ENCODE data around the gene NID1.

Gene NID1

GRCh38 chr1:236064674-236065508, at the start of gene NID1:
NID1 (minus strand) TSS chr1:236065090; CDS start chr1:236065079, 11 bp downstream.
- H3K9ac ChIP-seq (ENCODE audit: insufficient read length), result peak within 1 kb of the TSS; percentile 51
- peak within 1 kb of the TSS; percentile 81 for H3K4me3 ChIP-seq
- no peak within 1 kb of the TSS for H3K27ac ChIP-seq
- no peaks in the 10 kb centered on the region for H3K9me3 ChIP-seq (ENCODE audit: low read depth, low read length)
- no peaks in the 10 kb centered on the region for H3K36me3 ChIP-seq (ENCODE audit: insufficient read depth, low read length)
- TF ChIP-seq POLR2AphosphoS5 (IDR thresholded peaks at IDR 0.05; ENCODE audit: borderline replicate concordance, low read depth, low read length) (no peak), EZH2 (IDR thresholded peaks at IDR 0.05) (no peak), FOXP2 (optimal IDR thresholded peaks at IDR 0.05; ENCODE audit: control extremely low read depth, extremely low read length, insufficient read depth) (no peak)
- no peak for DNase-seq (ENCODE audit: low read depth, low spot score)

- DNase-seq (ENCODE audit: low read depth, low spot score), result no peak
- Histone ChIP-seq H3K27ac (no peak overlapping the region), H3K4me3 (no peak overlapping the region), H3K9ac (ENCODE audit: insufficient read length) (no peak overlapping the region), H3K36me3 (ENCODE audit: insufficient read depth, low read length) (no peaks in the 10 kb centered on the region), H3K9me3 (ENCODE audit: low read depth, low read length) (no peaks in the 10 kb centered on the region)
- no peak for TF ChIP-seq EZH2 (IDR thresholded peaks at IDR 0.05)
- TF ChIP-seq FOXP2 (optimal IDR thresholded peaks at IDR 0.05; ENCODE audit: control extremely low read depth, extremely low read length, insufficient read depth), result no peak
- no peak for TF ChIP-seq POLR2AphosphoS5 (IDR thresholded peaks at IDR 0.05; ENCODE audit: borderline replicate concordance, low read depth, low read length)
Measured at GRCh38 chr1:236114076-236114747, 49.3 kb upstream of the NID1 start.

GRCh38 chr1:236113324-236114032, 48.6 kb upstream of the NID1 start:
- Histone ChIP-seq H3K4me3 (no peak overlapping the region), H3K9me3 (ENCODE audit: low read depth, low read length) (no peaks in the 10 kb centered on the region), H3K36me3 (ENCODE audit: insufficient read depth, low read length) (no peaks in the 10 kb centered on the region), H3K27ac (no peak overlapping the region), H3K9ac (ENCODE audit: insufficient read length) (no peak overlapping the region)
- no peak for DNase-seq (ENCODE audit: low read depth, low spot score)
- no peak for TF ChIP-seq EZH2 (IDR thresholded peaks at IDR 0.05)

GRCh38 chr1:236112332-236112627, 47.4 kb upstream of the NID1 start:
- no peak for TF ChIP-seq FOXP2 (optimal IDR thresholded peaks at IDR 0.05; ENCODE audit: control extremely low read depth, extremely low read length, insufficient read depth)
- TF ChIP-seq POLR2AphosphoS5 (IDR thresholded peaks at IDR 0.05; ENCODE audit: borderline replicate concordance, low read depth, low read length), result no peak
- TF ChIP-seq EZH2 (IDR thresholded peaks at IDR 0.05), result no peak
- Histone ChIP-seq H3K9me3 (ENCODE audit: low read depth, low read length) (no peaks in the 10 kb centered on the region), H3K27ac (no peak overlapping the region), H3K9ac (ENCODE audit: insufficient read length) (no peak overlapping the region), H3K36me3 (ENCODE audit: insufficient read depth, low read length) (no peaks in the 10 kb centered on the region), H3K4me3 (no peak overlapping the region)
- no peak for DNase-seq (ENCODE audit: low read depth, low spot score)

- Histone ChIP-seq H3K27ac (no peak overlapping the region), H3K4me3 (no peak overlapping the region), H3K9me3 (ENCODE audit: low read depth, low read length) (no peaks in the 10 kb centered on the region), H3K9ac (ENCODE audit: insufficient read length) (no peak overlapping the region), H3K36me3 (ENCODE audit: insufficient read depth, low read length) (no peaks in the 10 kb centered on the region)
- TF ChIP-seq FOXP2 (optimal IDR thresholded peaks at IDR 0.05; ENCODE audit: control extremely low read depth, extremely low read length, insufficient read depth) (no peak), POLR2AphosphoS5 (IDR thresholded peaks at IDR 0.05; ENCODE audit: borderline replicate concordance, low read depth, low read length) (no peak), EZH2 (IDR thresholded peaks at IDR 0.05) (no peak)
- no peak for DNase-seq (ENCODE audit: low read depth, low spot score)
Measured at GRCh38 chr1:236111527-236112331, 46.8 kb upstream of the NID1 start.

- no peak overlapping the region for H3K27ac ChIP-seq
- no peak for DNase-seq (ENCODE audit: low read depth, low spot score)
- H3K9me3 ChIP-seq (ENCODE audit: low read depth, low read length), result no peaks in the 10 kb centered on the region
- H3K4me3 ChIP-seq, result no peak overlapping the region
- H3K9ac ChIP-seq (ENCODE audit: insufficient read length), result no peak overlapping the region
- TF ChIP-seq FOXP2 (optimal IDR thresholded peaks at IDR 0.05; ENCODE audit: control extremely low read depth, extremely low read length, insufficient read depth) (no peak), EZH2 (IDR thresholded peaks at IDR 0.05) (no peak), POLR2AphosphoS5 (IDR thresholded peaks at IDR 0.05; ENCODE audit: borderline replicate concordance, low read depth, low read length) (no peak)
- no peaks in the 10 kb centered on the region for H3K36me3 ChIP-seq (ENCODE audit: insufficient read depth, low read length)
Measured at GRCh38 chr1:236110137-236110536, 45.2 kb upstream of the NID1 start.

- H3K9me3 ChIP-seq (ENCODE audit: low read depth, low read length), result no peaks in the 10 kb centered on the region
- no peak overlapping the region for H3K4me3 ChIP-seq
- H3K36me3 ChIP-seq (ENCODE audit: insufficient read depth, low read length), result no peaks in the 10 kb centered on the region
- TF ChIP-seq FOXP2 (optimal IDR thresholded peaks at IDR 0.05; ENCODE audit: control extremely low read depth, extremely low read length, insufficient read depth) (no peak), POLR2AphosphoS5 (IDR thresholded peaks at IDR 0.05; ENCODE audit: borderline replicate concordance, low read depth, low read length) (no peak), EZH2 (IDR thresholded peaks at IDR 0.05) (no peak)
- H3K9ac ChIP-seq (ENCODE audit: insufficient read length), result no peak overlapping the region
- H3K27ac ChIP-seq, result no peak overlapping the region
- DNase-seq (ENCODE audit: low read depth, low spot score), result no peak
Measured at GRCh38 chr1:236108027-236108648, 43.2 kb upstream of the NID1 start.

All from SK-N-MC (cell line).